RCC 7860 (cell line): ENCODE results near the gene RBMY1D.
"Not testable (repeated sequence)": the region's sequence is repeated elsewhere in the genome, so short reads cannot be mapped to it uniquely, and the experiment has no call there.

Source experiments
- DNase-seq: peaks from one replicate; pipeline ENCODE4 v3.0.0-alpha.2; 2015; ENCODE audit warnings: low spot score
- FAIRE-seq: peaks from 2 replicates; lab custom pipeline; 2012; peaks lifted over from hg19 to GRCh38; lab: Jason Lieb, UNC

RBMY1D gene

DNA sequence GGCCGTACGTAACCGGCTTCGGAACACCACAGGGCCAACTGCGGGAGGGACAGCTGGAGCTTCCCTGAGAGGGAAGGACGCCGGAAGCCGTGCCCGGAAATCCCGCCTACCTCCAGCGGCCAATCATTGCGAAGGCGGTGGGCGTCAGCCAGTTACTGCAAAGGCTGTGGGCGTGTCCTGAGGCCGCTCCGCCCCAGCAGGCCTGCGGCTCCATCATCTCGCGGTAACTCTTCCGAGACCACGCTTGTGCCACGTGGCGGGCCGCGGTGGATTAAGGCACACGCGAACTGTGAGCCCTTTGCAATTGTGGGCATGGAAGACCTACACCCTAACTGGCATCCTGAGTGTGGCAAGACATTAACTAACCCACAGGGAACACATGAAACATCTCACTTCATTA, at the start of gene RBMY1D:
Gene RBMY1D, minus strand, starts transcription at position 101 of the 400 bp plus-strand sequence. CDS start 2,013 bp downstream, outside the sequence.
- not testable (repeated sequence) for FAIRE-seq

DNA sequence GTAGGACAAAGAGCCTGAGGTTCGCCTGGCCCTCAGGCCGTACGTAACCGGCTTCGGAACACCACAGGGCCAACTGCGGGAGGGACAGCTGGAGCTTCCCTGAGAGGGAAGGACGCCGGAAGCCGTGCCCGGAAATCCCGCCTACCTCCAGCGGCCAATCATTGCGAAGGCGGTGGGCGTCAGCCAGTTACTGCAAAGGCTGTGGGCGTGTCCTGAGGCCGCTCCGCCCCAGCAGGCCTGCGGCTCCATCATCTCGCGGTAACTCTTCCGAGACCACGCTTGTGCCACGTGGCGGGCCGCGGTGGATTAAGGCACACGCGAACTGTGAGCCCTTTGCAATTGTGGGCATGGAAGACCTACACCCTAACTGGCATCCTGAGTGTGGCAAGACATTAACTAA, 23.6 kb upstream of the RBMY1D start, which contains the start of gene RBMY1E:
Gene RBMY1E, minus strand, starts transcription at position 101 of the 400 bp plus-strand sequence. CDS start 1,978 bp downstream, outside the sequence.
- not testable (repeated sequence) for DNase-seq, FAIRE-seq

More for the DNA sequence above, at the start of gene RBMY1D:
- DNase-seq = not testable (repeated sequence)

DNA sequence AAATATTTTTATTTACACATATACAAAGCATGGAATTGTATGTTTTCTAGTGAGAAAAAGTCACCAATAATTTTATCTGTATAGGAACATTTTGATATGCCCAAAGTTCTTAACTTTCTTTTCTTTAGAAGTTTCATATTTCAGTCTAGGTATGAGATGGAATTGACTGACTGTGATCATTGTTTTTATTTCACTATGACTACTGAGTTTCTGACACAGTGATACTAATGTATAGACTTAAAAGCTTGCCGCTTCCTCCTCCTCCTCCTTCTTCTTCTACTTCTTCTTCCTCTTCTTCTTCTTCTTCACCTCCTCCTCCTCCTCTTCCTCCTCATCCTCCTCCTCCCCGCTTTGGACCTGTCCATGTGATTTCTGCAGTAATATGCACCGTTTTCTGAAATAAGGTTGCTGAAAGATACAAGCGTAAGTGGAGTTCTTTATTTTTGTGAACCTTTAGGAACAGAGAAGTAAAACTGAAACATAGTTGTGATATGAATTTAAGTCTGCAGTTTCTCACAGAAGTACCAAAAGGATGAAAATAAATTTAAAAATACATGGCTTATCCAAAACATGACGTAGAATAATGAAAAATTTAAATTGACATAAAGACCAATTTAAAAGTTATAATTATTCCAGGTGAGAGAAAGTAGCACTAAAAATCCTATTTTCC, 24.8 kb downstream of the RBMY1D start:
- DNase-seq, FAIRE-seq: not testable (repeated sequence)

DNA sequence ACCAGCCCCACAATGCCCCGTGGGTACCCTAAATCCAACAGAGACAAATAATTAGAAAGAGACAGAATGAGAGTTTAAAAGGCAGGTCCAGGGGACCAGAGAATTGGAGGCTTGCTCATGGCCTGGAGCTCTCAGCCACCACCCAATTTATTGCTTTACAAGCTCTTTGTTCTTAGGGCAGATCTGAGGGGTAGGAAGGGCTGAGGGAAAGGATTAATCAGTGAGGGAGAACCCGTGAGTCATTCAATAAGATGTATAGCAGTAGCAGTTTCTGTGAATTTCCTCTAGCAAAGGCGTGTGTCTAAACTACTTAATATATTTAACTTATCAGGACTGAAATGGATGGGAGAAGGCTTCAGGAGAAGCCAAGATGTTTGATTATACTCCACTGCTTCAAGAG, 48.8 kb downstream of the RBMY1D start:
- FAIRE-seq (no peak), DNase-seq (no peak)

DNA sequence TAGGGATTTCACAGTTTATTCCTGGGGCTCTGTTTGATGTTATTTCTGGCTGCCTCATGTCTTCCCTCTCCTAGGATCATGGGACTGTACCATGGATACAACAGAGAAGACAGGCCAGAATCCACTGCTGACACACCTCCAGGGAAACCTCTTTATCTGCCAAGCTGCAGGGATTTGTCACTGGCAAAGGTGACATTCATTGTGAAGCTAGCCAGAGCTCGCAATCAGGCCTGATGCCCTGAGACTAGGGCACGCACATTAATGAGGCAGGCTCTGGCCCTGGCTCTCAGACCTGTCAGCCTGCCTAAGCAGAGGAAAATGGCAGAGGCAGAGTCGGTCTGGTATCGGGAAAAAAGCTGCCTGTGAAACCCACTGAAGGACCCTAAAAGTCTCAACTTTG, 52.2 kb downstream of the RBMY1D start:
- FAIRE-seq (no peak), DNase-seq (no peak)

DNA sequence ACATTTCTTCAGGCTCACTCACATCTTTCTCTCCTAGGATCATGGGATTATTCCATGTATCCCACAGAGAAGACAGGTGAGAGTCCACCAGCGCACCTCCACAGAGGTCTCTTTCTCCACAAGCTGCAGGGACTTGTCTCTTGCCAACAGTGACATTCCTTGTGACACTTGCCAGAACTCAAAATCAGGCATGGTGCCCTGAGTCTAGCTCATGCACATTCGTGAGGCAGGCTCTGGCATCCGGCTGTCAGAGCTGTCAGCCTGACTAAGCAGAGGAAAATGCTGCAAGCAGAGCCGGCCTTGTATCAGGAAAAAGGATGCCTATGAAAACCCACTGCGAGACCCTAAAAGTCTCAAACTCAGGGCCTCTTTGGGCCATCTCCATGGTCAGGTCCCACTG, 54.8 kb downstream of the RBMY1D start:
- FAIRE-seq = no peak
- DNase-seq = no peak

DNA sequence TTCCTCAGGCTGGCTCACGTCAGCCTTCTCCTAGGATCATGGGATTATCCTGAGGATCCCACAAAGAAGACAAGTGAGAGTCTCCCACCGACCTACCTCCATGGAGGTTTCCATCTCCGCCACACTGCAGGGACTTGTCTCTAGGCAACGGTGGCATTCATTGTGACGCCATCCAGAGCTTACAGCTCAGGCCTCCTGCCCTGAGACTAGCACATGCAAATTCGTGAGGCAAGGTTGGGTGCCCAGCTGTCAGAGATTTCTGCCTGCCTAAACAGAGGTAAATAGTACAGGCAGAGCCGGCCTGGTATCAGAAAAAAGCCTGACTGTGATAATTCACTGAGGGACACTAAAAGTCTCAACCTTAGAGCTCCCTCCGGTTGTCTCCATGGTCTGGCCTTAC, 58.0 kb downstream of the RBMY1D start:
- no peak for DNase-seq
- no peak for FAIRE-seq

DNA sequence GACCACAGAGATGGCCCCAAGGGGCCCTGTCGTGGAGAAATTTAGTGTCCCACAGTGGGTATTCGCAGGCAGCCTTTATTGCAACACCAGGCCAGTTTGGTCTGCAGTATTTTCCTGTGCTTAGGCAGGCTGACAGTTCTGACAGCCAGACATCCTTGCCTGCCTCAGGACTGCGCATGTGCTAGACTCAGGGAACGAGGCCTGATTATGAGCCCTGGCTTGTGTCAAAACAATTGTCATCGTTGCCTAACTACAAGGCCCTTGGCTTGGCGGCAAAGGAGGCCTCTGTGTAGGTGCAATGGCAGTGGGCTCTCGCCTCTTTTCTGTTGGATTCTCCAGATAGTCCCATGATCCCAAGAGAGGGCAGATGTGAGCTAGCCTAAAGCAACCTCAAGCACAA, 59.3 kb downstream of the RBMY1D start:
- FAIRE-seq (no peak), DNase-seq (no peak)
